HepG2 (cell line): ENCODE data around the gene SYNC. TPM values are rescaled to one million over a fixed set of nuclear protein-coding genes. Genes with fewer than 3 reads are reported as not detected.

Source experiments
- BCL6 ChIP-seq: IDR thresholded peaks from 2 replicates; pipeline ENCODE4 v1.6.1; 2016; ENCODE audit warnings: missing genetic modification reagents, missing compliant biosample characterization
- E2F1 ChIP-seq: sonication (generic); formaldehyde crosslinking; IDR thresholded peaks from 2 replicates; pipeline ENCODE4 v1.5.0; 2020; ENCODE audit warnings: missing genetic modification reagents
- HMGXB3 ChIP-seq: sonication (generic); formaldehyde crosslinking; IDR thresholded peaks from 2 replicates; pipeline ENCODE4 v1.4.0; 2020; ENCODE audit warnings: missing genetic modification reagents, borderline replicate concordance
- HNRNPUL1 ChIP-seq: fragments of 200-400 bp; formaldehyde crosslinking; IDR thresholded peaks from 2 replicates; pipeline ENCODE4 v1.6.1; 2017; ENCODE audit warnings: low read depth, mild to moderate bottlenecking, low read length, moderate library complexity
- KAT7 ChIP-seq: IDR thresholded peaks from 2 replicates; pipeline ENCODE4 v1.6.1; 2018; ENCODE audit warnings: borderline replicate concordance, missing compliant biosample characterization
- KDM1A ChIP-seq: IDR thresholded peaks from 2 replicates; pipeline ENCODE4 v1.6.1; 2016; ENCODE audit warnings: missing compliant biosample characterization
- MIER2 ChIP-seq: IDR thresholded peaks from 2 replicates; pipeline ENCODE4 v1.6.1; 2016; ENCODE audit warnings: missing biosample characterization, missing genetic modification reagents
- MYC ChIP-seq: sonication (generic); formaldehyde crosslinking; IDR thresholded peaks from 2 replicates; pipeline ENCODE4 v1.9.0; 2021; ENCODE audit warnings: missing genetic modification reagents, borderline replicate concordance
- PPARG ChIP-seq: conservative IDR thresholded peaks from 2 replicates; pipeline ENCODE4 v1.6.1; 2016; ENCODE audit warnings: missing biosample characterization, missing genetic modification reagents
- ZBTB38 ChIP-seq: sonication (generic); formaldehyde crosslinking; IDR thresholded peaks from 2 replicates; pipeline ENCODE4 v1.5.1; 2020; ENCODE audit warnings: mild to moderate bottlenecking, missing genetic modification reagents
- ZNF282 ChIP-seq: fragments of 450-650 bp; IDR thresholded peaks from 2 replicates; pipeline ENCODE4 v1.6.1; 2018; ENCODE audit not compliant: partially characterized antibody
- ZNF446 ChIP-seq: sonication (generic); formaldehyde crosslinking; IDR thresholded peaks from 2 replicates; pipeline ENCODE4 v1.5.0; 2020; ENCODE audit warnings: mild to moderate bottlenecking, missing genetic modification reagents
- ZNF556 ChIP-seq: sonication (generic); formaldehyde crosslinking; IDR thresholded peaks from 2 replicates; pipeline ENCODE4 v1.4.0; 2020; ENCODE audit warnings: mild to moderate bottlenecking, missing genetic modification reagents, borderline replicate concordance
- ZNF598 ChIP-seq: sonication (generic); formaldehyde crosslinking; IDR thresholded peaks from 2 replicates; pipeline ENCODE4 v1.5.1; 2020; ENCODE audit warnings: mild to moderate bottlenecking, missing genetic modification reagents, borderline replicate concordance
- ZNF674 ChIP-seq: sonication (generic); formaldehyde crosslinking; IDR thresholded peaks from 2 replicates; pipeline ENCODE4 v1.5.0; 2020; ENCODE audit warnings: low read depth, mild to moderate bottlenecking, missing genetic modification reagents
- ZNF839 ChIP-seq: sonication (generic); formaldehyde crosslinking; IDR thresholded peaks from 2 replicates; pipeline ENCODE4 v1.4.0; 2020; ENCODE audit warnings: missing genetic modification reagents, mild to moderate bottlenecking, borderline replicate concordance
- ZSCAN29 ChIP-seq: sonication (generic); formaldehyde crosslinking; conservative IDR thresholded peaks from 2 replicates; pipeline ENCODE4 v1.4.0; 2020; ENCODE audit warnings: mild to moderate bottlenecking, missing genetic modification reagents
- polyA plus RNA-seq, 8 experiments: library from polyadenylated mRNA; depleted of rRNA in 3 of 8; stranded (reverse) in 7 of 8; unstranded in 1 of 8; fragments of >200 nt; fragmentation: Illumina TruSeq in 4 of 8; extraction: Trizol in 4 of 8; gene quantifications; 2 replicates each; pipeline versions ENCODE4 v1.2.1 to v1.2.3, GENCODE V29; 2011 to 2016; ENCODE audit warnings: low read depth in 4 of 8, missing spikeins in 1 of 8, mixed read lengths in 1 of 8; ENCODE audit not compliant: insufficient read depth in 1 of 8
- total RNA-seq, 5 experiments: library from RNA; depleted of rRNA; stranded (reverse); fragments of >200 nt; fragmentation: Illumina TruSeq; extraction: Trizol; gene quantifications; 2 replicates each; pipeline ENCODE4 v1.2.3, GENCODE V29; 2016; ENCODE audit warnings: low read depth in 1 of 5
- TF ChIP-seq, protein P1 (sequence below): sonication (generic); formaldehyde crosslinking; IDR thresholded peaks from 2 replicates; pipeline ENCODE4 v1.4.0; 2020; ENCODE audit warnings: mild to moderate bottlenecking, low read depth, missing genetic modification reagents
- TF ChIP-seq, protein P2 (sequence below): sonication (generic); formaldehyde crosslinking; IDR thresholded peaks from 2 replicates; pipeline ENCODE4 v1.9.0; 2021; ENCODE audit warnings: missing genetic modification reagents, mild to moderate bottlenecking, borderline replicate concordance

SYNC gene
- total and polyA plus RNA-seq, 2 of the 13 experiments (the other 11 are each of a cell fraction or from before 2014, with no cell fraction given) = 2.4 to 5.4 TPM

DNA sequence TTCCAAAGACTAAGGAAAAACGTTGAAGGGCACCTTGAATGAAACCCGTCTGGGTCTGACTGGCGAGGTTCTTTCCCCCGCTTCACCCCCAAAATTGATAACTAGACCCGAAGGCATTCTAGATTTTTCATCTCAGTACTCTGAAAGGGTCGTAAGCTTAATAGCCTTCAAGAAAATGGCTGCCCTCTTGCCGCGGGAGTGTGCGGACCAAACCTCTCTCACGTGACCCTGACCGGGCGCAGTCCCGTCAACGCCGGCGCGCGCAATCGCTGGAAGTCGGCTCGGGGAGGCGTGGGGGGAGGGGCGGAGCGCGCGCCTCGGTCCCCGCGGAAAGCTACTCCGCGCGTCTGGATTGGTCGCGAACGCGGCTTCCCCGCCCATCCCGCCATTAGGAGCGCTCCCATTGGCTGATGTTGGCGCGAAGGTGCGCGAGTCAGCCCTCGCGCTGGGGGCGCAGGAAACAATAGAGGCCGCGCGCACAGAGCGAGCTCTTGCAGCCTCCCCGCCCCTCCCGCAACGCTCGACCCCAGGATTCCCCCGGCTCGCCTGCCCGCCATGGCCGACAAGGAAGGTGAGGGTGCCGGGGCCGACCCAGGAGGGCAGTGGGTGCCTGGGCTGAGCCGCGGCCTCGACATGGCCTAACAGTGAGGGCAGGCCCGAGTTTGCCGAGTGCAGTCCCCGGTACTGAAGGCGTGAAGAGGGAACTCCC, 51.7 kb downstream of the SYNC start, which contains the start of gene RBBP4 (continued):
- TF ChIP-seq BCL6 (CRISPR knock-in tag) (no peak; the same call in 1 of the 2 replicates), MYC (CRISPR knock-in tag) (peak; percentile 90), ZSCAN29 (CRISPR knock-in tag) (no peak), KAT7 (CRISPR knock-in tag) (no peak; the same call in 1 of the 2 replicates), KDM1A (CRISPR knock-in tag) (no peak), ZNF674 (CRISPR knock-in tag) (no peak), ZBTB38 (CRISPR knock-in tag) (peak; percentile 45; the same call in 1 of the 2 replicates), ZNF598 (CRISPR knock-in tag) (peak; percentile 89; the same call in 1 of the 2 replicates), HNRNPUL1 (0 out of 2 replicates have a peak, but pooled peaks have one; percentile 31), MIER2 (CRISPR knock-in tag) (no peak), PPARG (CRISPR knock-in tag) (no peak), ZNF839 (CRISPR knock-in tag) (no peak), E2F1 (peak; percentile 99), ZNF282 (no peak), ZNF446 (CRISPR knock-in tag) (peak; percentile 63), HMGXB3 (CRISPR knock-in tag) (peak; percentile 82; the same call in 1 of the 2 replicates), ZNF556 (CRISPR knock-in tag) (no peak; the same call in 1 of the 2 replicates)
- TF ChIP-seq, protein P1, sequence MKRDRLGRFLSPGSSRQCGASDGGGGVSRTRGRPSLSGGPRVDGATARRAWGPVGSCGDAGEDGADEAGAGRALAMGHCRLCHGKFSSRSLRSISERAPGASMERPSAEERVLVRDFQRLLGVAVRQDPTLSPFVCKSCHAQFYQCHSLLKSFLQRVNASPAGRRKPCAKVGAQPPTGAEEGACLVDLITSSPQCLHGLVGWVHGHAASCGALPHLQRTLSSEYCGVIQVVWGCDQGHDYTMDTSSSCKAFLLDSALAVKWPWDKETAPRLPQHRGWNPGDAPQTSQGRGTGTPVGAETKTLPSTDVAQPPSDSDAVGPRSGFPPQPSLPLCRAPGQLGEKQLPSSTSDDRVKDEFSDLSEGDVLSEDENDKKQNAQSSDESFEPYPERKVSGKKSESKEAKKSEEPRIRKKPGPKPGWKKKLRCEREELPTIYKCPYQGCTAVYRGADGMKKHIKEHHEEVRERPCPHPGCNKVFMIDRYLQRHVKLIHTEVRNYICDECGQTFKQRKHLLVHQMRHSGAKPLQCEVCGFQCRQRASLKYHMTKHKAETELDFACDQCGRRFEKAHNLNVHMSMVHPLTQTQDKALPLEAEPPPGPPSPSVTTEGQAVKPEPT (CRISPR knock-in tag) = no peak; the same call in 1 of the 2 replicates
- TF ChIP-seq, protein P2, sequence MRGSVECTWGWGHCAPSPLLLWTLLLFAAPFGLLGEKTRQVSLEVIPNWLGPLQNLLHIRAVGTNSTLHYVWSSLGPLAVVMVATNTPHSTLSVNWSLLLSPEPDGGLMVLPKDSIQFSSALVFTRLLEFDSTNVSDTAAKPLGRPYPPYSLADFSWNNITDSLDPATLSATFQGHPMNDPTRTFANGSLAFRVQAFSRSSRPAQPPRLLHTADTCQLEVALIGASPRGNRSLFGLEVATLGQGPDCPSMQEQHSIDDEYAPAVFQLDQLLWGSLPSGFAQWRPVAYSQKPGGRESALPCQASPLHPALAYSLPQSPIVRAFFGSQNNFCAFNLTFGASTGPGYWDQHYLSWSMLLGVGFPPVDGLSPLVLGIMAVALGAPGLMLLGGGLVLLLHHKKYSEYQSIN (CRISPR knock-in tag) = no peak
